Measurements from ENCODE around the gene AMZ1.

The AMZ1 gene

GRCh38 chr7:2699289-2699620 lies 11.3 kb downstream of the AMZ1 start:
- Histone ChIP-seq H3K27me3 (replicated peaks in 2 of 5; ENCODE audit: control insufficient read depth in 4 of 5, insufficient read depth in 5 of 5, low read length in 4 of 5) (no peaks in the 10 kb centered on the region), H3K4me1 (ENCODE audit: control extremely low read depth in 1 of 4, control insufficient read depth in 4 of 4, insufficient read depth in 4 of 4, low read length in 3 of 4) (peaks cover 0 to 54% (median 30%) of the 10 kb centered on the region in 4 experiments), H3K36me3 (ENCODE audit: control insufficient read depth in 4 of 4, insufficient read depth in 4 of 4, low read length in 3 of 4) (no peaks in the 10 kb centered on the region), H3K27ac (ENCODE audit: insufficient read depth in 1 of 2, low read depth in 1 of 2, low read length in 2 of 2, poor library complexity in 1 of 2, severe bottlenecking in 2 of 2) (peak overlapping the region; percentile 77 to 86), H3K4me3 (ENCODE audit: control insufficient read depth in 1 of 7, extremely low read depth in 1 of 7, insufficient read depth in 4 of 7, low read depth in 2 of 7, low read length in 6 of 7) (peak overlapping the region in 3 of 7 experiments; percentile 14 to 42 (median 25)), H3K9me3 (ENCODE audit: control extremely low read depth in 1 of 5, control insufficient read depth in 4 of 5, insufficient read depth in 2 of 5, low read depth in 1 of 5, low read length in 4 of 5) (no peaks in the 10 kb centered on the region)
- POLR2A ChIA-PET = interaction anchor here (0.6 to 2.3 kb wide), 12 partner anchors 9 to 188 kb away, joined by 3 to 21 read pairs (median 5); partner anchors contain the start of gene AMZ1
- no peak for DNase-seq
- 22% methylated on average over 13 of the region's 15 CpGs for WGBS (ENCODE audit: insufficient coverage)
- CTCF ChIA-PET = interaction anchor here (0.9 to 7.2 kb wide), 18 partner anchors 9 to 109 kb away, joined by 3 to 106 read pairs (median 4); no protein-coding TSS in a partner anchor

- Histone ChIP-seq H3K27me3 (replicated peaks in 2 of 5; ENCODE audit: control insufficient read depth in 4 of 5, insufficient read depth in 5 of 5, low read length in 4 of 5) (no peaks in the 10 kb centered on the region), H3K9me3 (ENCODE audit: control extremely low read depth in 1 of 5, control insufficient read depth in 4 of 5, insufficient read depth in 2 of 5, low read depth in 1 of 5, low read length in 4 of 5) (no peaks in the 10 kb centered on the region), H3K4me3 (ENCODE audit: control insufficient read depth in 1 of 7, extremely low read depth in 1 of 7, insufficient read depth in 4 of 7, low read depth in 2 of 7, low read length in 6 of 7) (peak overlapping the region in 1 of 7 experiments; percentile 13), H3K27ac (ENCODE audit: insufficient read depth in 1 of 2, low read depth in 1 of 2, low read length in 2 of 2, poor library complexity in 1 of 2, severe bottlenecking in 2 of 2) (no peak overlapping the region), H3K36me3 (ENCODE audit: control insufficient read depth in 4 of 4, insufficient read depth in 4 of 4, low read length in 3 of 4) (no peaks in the 10 kb centered on the region), H3K4me1 (ENCODE audit: control extremely low read depth in 1 of 4, control insufficient read depth in 4 of 4, insufficient read depth in 4 of 4, low read length in 3 of 4) (peaks cover 0 to 54% (median 30%) of the 10 kb centered on the region in 4 experiments)
- DNase-seq = no peak
- ChIA-PET POLR2A (interaction anchor here (0.6 to 2.3 kb wide), 3 partner anchors 10 to 148 kb away, joined by 3 to 21 read pairs (median 15); no protein-coding TSS in a partner anchor), CTCF (interaction anchor here (1.0 to 7.2 kb wide), 11 partner anchors 10 to 107 kb away, joined by 3 to 106 read pairs (median 7); no protein-coding TSS in a partner anchor)
- WGBS (ENCODE audit: insufficient coverage) = 98% methylated on average over 40 of the region's 40 CpGs
Observed at GRCh38 chr7:2700141-2700850, 12.3 kb downstream of the AMZ1 start.

GRCh38 chr7:2701424-2701823 lies 13.4 kb downstream of the AMZ1 start:
- H3K36me3 ChIP-seq (ENCODE audit: control insufficient read depth in 4 of 4, insufficient read depth in 4 of 4, low read length in 3 of 4) = no peaks in the 10 kb centered on the region

GRCh38 chr7:2701832-2702593 lies 14.0 kb downstream of the AMZ1 start:
- no peaks in the 10 kb centered on the region for H3K27me3 ChIP-seq (replicated peaks in 2 of 5; ENCODE audit: control insufficient read depth in 4 of 5, insufficient read depth in 5 of 5, low read length in 4 of 5)
- no peaks in the 10 kb centered on the region for H3K9me3 ChIP-seq (ENCODE audit: control extremely low read depth in 1 of 5, control insufficient read depth in 4 of 5, insufficient read depth in 2 of 5, low read depth in 1 of 5, low read length in 4 of 5)
- no peak overlapping the region for H3K27ac ChIP-seq (ENCODE audit: insufficient read depth in 1 of 2, low read depth in 1 of 2, low read length in 2 of 2, poor library complexity in 1 of 2, severe bottlenecking in 2 of 2)
- CTCF ChIA-PET = interaction anchor here (1.0 to 7.2 kb wide), 7 partner anchors 9 to 106 kb away, joined by 3 to 106 read pairs (median 3); no protein-coding TSS in a partner anchor
- WGBS (ENCODE audit: insufficient coverage) = 96% methylated on average over 10 of the region's 12 CpGs
- peaks cover 0 to 50% (median 30%) of the 10 kb centered on the region in 4 experiments for H3K4me1 ChIP-seq (ENCODE audit: control extremely low read depth in 1 of 4, control insufficient read depth in 4 of 4, insufficient read depth in 4 of 4, low read length in 3 of 4)
- no peak for DNase-seq
- peaks cover 0 to 3% (median 0%) of the 10 kb centered on the region in 4 experiments for H3K36me3 ChIP-seq (ENCODE audit: control insufficient read depth in 4 of 4, insufficient read depth in 4 of 4, low read length in 3 of 4)
- POLR2A ChIA-PET = no interaction called here
- H3K4me3 ChIP-seq (ENCODE audit: control insufficient read depth in 1 of 7, extremely low read depth in 1 of 7, insufficient read depth in 4 of 7, low read depth in 2 of 7, low read length in 6 of 7) = no peak overlapping the region

More at GRCh38 chr7:2701424-2701823, 13.4 kb downstream of the AMZ1 start:
- no peaks in the 10 kb centered on the region for H3K9me3 ChIP-seq (ENCODE audit: control extremely low read depth in 1 of 5, control insufficient read depth in 4 of 5, insufficient read depth in 2 of 5, low read depth in 1 of 5, low read length in 4 of 5)
- H3K4me3 ChIP-seq (ENCODE audit: control insufficient read depth in 1 of 7, extremely low read depth in 1 of 7, insufficient read depth in 4 of 7, low read depth in 2 of 7, low read length in 6 of 7) = no peak overlapping the region
- no peak overlapping the region for H3K27ac ChIP-seq (ENCODE audit: insufficient read depth in 1 of 2, low read depth in 1 of 2, low read length in 2 of 2, poor library complexity in 1 of 2, severe bottlenecking in 2 of 2)
- peaks cover 0 to 54% (median 30%) of the 10 kb centered on the region in 4 experiments for H3K4me1 ChIP-seq (ENCODE audit: control extremely low read depth in 1 of 4, control insufficient read depth in 4 of 4, insufficient read depth in 4 of 4, low read length in 3 of 4)
- ChIA-PET CTCF (interaction anchor here (1.0 to 7.2 kb wide), 6 partner anchors 10 to 106 kb away, joined by 3 to 106 read pairs (median 6); no protein-coding TSS in a partner anchor), POLR2A (no interaction called here)
- DNase-seq = no peak
- no peaks in the 10 kb centered on the region for H3K27me3 ChIP-seq (replicated peaks in 2 of 5; ENCODE audit: control insufficient read depth in 4 of 5, insufficient read depth in 5 of 5, low read length in 4 of 5)
- WGBS (ENCODE audit: insufficient coverage) = 97% methylated on average over 17 of the region's 17 CpGs

GRCh38 chr7:2702594-2702957 lies 14.6 kb downstream of the AMZ1 start:
- Histone ChIP-seq H3K9me3 (ENCODE audit: control extremely low read depth in 1 of 5, control insufficient read depth in 4 of 5, insufficient read depth in 2 of 5, low read depth in 1 of 5, low read length in 4 of 5) (no peaks in the 10 kb centered on the region), H3K4me3 (ENCODE audit: control insufficient read depth in 1 of 7, extremely low read depth in 1 of 7, insufficient read depth in 4 of 7, low read depth in 2 of 7, low read length in 6 of 7) (no peak overlapping the region), H3K27me3 (replicated peaks in 2 of 5; ENCODE audit: control insufficient read depth in 4 of 5, insufficient read depth in 5 of 5, low read length in 4 of 5) (no peaks in the 10 kb centered on the region), H3K36me3 (ENCODE audit: control insufficient read depth in 4 of 4, insufficient read depth in 4 of 4, low read length in 3 of 4) (peaks cover 0 to 3% (median 0%) of the 10 kb centered on the region in 4 experiments), H3K4me1 (ENCODE audit: control extremely low read depth in 1 of 4, control insufficient read depth in 4 of 4, insufficient read depth in 4 of 4, low read length in 3 of 4) (peaks cover 0 to 50% (median 29%) of the 10 kb centered on the region in 4 experiments), H3K27ac (ENCODE audit: insufficient read depth in 1 of 2, low read depth in 1 of 2, low read length in 2 of 2, poor library complexity in 1 of 2, severe bottlenecking in 2 of 2) (no peak overlapping the region)
- no peak for DNase-seq
- ChIA-PET POLR2A (no interaction called here), CTCF (interaction anchor here (1.0 to 7.2 kb wide), 5 partner anchors 8 to 49 kb away, joined by 3 to 106 read pairs (median 3); no protein-coding TSS in a partner anchor)
- 97% methylated on average over 22 of the region's 22 CpGs for WGBS (ENCODE audit: insufficient coverage)

GRCh38 chr7:2705371-2706096 lies 17.5 kb downstream of the AMZ1 start:
- Histone ChIP-seq H3K36me3 (ENCODE audit: control insufficient read depth in 4 of 4, insufficient read depth in 4 of 4, low read length in 3 of 4) (peaks cover 0 to 3% (median 0%) of the 10 kb centered on the region in 4 experiments), H3K27me3 (replicated peaks in 2 of 5; ENCODE audit: control insufficient read depth in 4 of 5, insufficient read depth in 5 of 5, low read length in 4 of 5) (no peaks in the 10 kb centered on the region), H3K4me3 (ENCODE audit: control insufficient read depth in 1 of 7, extremely low read depth in 1 of 7, insufficient read depth in 4 of 7, low read depth in 2 of 7, low read length in 6 of 7) (no peak overlapping the region), H3K9me3 (ENCODE audit: control extremely low read depth in 1 of 5, control insufficient read depth in 4 of 5, insufficient read depth in 2 of 5, low read depth in 1 of 5, low read length in 4 of 5) (no peaks in the 10 kb centered on the region), H3K27ac (ENCODE audit: insufficient read depth in 1 of 2, low read depth in 1 of 2, low read length in 2 of 2, poor library complexity in 1 of 2, severe bottlenecking in 2 of 2) (no peak overlapping the region), H3K4me1 (ENCODE audit: control extremely low read depth in 1 of 4, control insufficient read depth in 4 of 4, insufficient read depth in 4 of 4, low read length in 3 of 4) (peaks cover 0 to 45% (median 22%) of the 10 kb centered on the region in 4 experiments)
- DNase-seq = no peak
- POLR2A ChIA-PET = interaction anchor here (0.9 kb wide), 1 partner anchor 14 kb away, joined by 3 read pairs; no protein-coding TSS in a partner anchor
- CTCF ChIA-PET = interaction anchor here (1.0 to 15.0 kb wide), 12 partner anchors 11 to 237 kb away, joined by 3 to 307 read pairs (median 5); no protein-coding TSS in a partner anchor
- 93% methylated on average over 10 of the region's 14 CpGs for WGBS (ENCODE audit: insufficient coverage)

Measured in common myeloid progenitor, CD34-positive (primary cell).